Panc1 (cell line): ENCODE measurements around the gene KIAA1958.

Experiments
- CTCF ChIP-seq: fragments of 450-650 bp; IDR thresholded peaks from 2 replicates; pipeline ENCODE4 v1.5.1; 2017; ENCODE audit warnings: mild to moderate bottlenecking
- POLR2AphosphoS5 ChIP-seq: IDR thresholded peaks from 2 replicates; pipeline ENCODE4 v1.6.1; 2012; ENCODE audit warnings: mild to moderate bottlenecking, low read depth, low read length, moderate library complexity
- REST ChIP-seq, 2 experiments: IDR thresholded peaks; 2 replicates each; pipeline ENCODE4 v1.6.1; 2011 to 2012; ENCODE audit warnings: low read depth in 2 of 2, control low read depth in 1 of 2, low read length in 1 of 2, mild to moderate bottlenecking in 1 of 2, moderate library complexity in 1 of 2; ENCODE audit not compliant: insufficient read depth in 1 of 2
- TCF7L2 ChIP-seq: IDR thresholded peaks from 2 replicates; pipeline ENCODE4 v1.6.1; 2011; ENCODE audit warnings: mild to moderate bottlenecking, low read depth, low read length, inconsistent platforms

GRCh38 chr9:112605518-112605917, 118.9 kb downstream of the KIAA1958 start:
- TF ChIP-seq CTCF, result no peak
- TF ChIP-seq POLR2AphosphoS5, result no peak
- TF ChIP-seq TCF7L2, result no peak
- TF ChIP-seq REST (IDR thresholded peaks at IDR 0.05; ENCODE audit: insufficient read depth in 1 of 2, low read depth in 2 of 2, low read length in 1 of 2), result no peak
